GM12872 (cell line): ENCODE data around the gene FBXO11.

Experiments used
- CTCF ChIP-seq: IDR thresholded peaks from 3 replicates; pipeline ENCODE4 v1.5.1; 2011; ENCODE audit warnings: low read depth, mild to moderate bottlenecking, low read length, moderate library complexity; ENCODE audit not compliant: insufficient read depth

The FBXO11 gene

GRCh38 chr2:47935071-47935470, 28.8 kb upstream of the FBXO11 start:
- no peak for TF ChIP-seq CTCF

- TF ChIP-seq CTCF: no peak
These were observed 11.7 kb upstream of the FBXO11 start for GRCh38 chr2:47918043-47918442.

- TF ChIP-seq CTCF: no peak
These were observed 11.1 kb upstream of the FBXO11 start for GRCh38 chr2:47917276-47917961.

GRCh38 chr2:47916412-47916811, 10.1 kb upstream of the FBXO11 start:
- TF ChIP-seq CTCF: no peak

- TF ChIP-seq CTCF: no peak
These were observed 2.4 kb upstream of the FBXO11 start for GRCh38 chr2:47908682-47909081.

GRCh38 chr2:47907039-47907781, 912 bp upstream of the FBXO11 start:
- TF ChIP-seq CTCF: no peak

- TF ChIP-seq CTCF: no peak
These were observed 727 bp downstream of the FBXO11 start for GRCh38 chr2:47905386-47906156.
